ENCODE measurements around the gene RNF223. TPM values are rescaled to one million over a fixed set of nuclear protein-coding genes. Genes with fewer than 3 reads are reported as not detected.
"Not testable (repeated sequence)": the region's sequence is repeated elsewhere in the genome, so short reads cannot be mapped to it uniquely, and the experiment has no call there.

Gene RNF223
- total RNA-seq, 1 experiment from 2014 or later: 147 TPM

DNA sequence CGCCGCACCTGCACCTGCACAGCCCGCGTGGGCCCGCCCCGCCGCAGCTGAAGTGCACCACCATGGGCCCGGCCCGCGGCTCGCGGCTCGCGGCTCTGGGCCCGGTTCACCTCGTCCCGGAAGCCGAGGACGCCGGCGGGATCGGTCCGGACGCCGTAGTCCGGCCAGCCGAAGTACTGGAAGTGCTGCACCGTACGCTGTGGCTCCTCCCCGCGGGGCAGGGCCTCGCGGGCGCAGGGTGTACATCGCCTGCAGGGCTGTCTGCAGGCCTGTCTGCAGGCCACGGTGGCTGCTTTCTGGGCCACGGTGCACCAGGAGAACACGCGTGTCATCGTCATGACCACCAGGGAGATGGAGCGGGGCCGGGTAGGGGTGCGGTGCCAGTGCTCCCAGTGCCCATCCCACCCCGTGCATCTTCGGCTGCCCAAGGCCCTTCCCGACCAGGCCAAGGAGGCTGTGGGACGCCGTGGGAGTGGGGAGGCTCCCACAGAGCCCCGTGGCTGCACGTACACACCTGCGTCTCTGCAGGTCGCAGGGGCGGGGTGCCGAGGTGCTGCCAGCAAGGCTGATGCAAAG, 6.7 kb downstream of the RNF223 start:
- Histone ChIP-seq H3K27ac (ENCODE audit: low read length) (peak overlapping the region; percentile 60), H3K4me1 (ENCODE audit: insufficient read depth, low read length) (peaks cover 61% of the 10 kb centered on the region), H3K9me2 (replicated peaks; ENCODE audit: low read length) (no peaks in the 10 kb centered on the region), H4K20me1 (ENCODE audit: low read length) (peaks cover 6% of the 10 kb centered on the region), H3K4me2 (ENCODE audit: low read length) (peak overlapping the region; percentile 93), H3K4me3 (ENCODE audit: low read length) (peak overlapping the region; percentile 75), H3K9ac (ENCODE audit: low read length) (peak overlapping the region; percentile 83), H3K9me3 (ENCODE audit: low read length) (no peaks in the 10 kb centered on the region), H3K27me3 (ENCODE audit: low read length) (no peaks in the 10 kb centered on the region), H3K79me2 (ENCODE audit: low read length) (peaks cover 10% of the 10 kb centered on the region), H2AFZ (ENCODE audit: low read length) (no peak overlapping the region), H3F3A (ENCODE audit: low read length, unreplicated experiment) (peaks cover 6% of the 10 kb centered on the region), H3K36me3 (ENCODE audit: low read depth, low read length) (no peaks in the 10 kb centered on the region; the same call in 1 of the 2 replicates)
- ChIA-PET POLR2A (ENCODE audit: unreplicated experiment) (interaction anchor here (0.8 kb wide), 1 partner anchor 12 kb away, joined by 3 read pairs; no protein-coding TSS in a partner anchor), CTCF (interaction anchor here (0.6 to 1.1 kb wide), 3 partner anchors 9 to 83 kb away, joined by 3 to 6 read pairs (median 6); partner anchors contain the start of gene ISG15)
- ATAC-seq: peak; percentile 41
- DNase-seq: peak; percentile 71
- intact Hi-C loops (cut with micrococcal nuclease): loop anchor here (10.0 kb wide), 1 partner anchor 547 kb away; the partner anchor contains the start of gene MIB2
- TF ChIP-seq EZH2phosphoT487 (IDR thresholded peaks at IDR 0.05; ENCODE audit: borderline replicate concordance, low read length) (no peak), CTCF (conservative IDR thresholded peaks at IDR 0.05; ENCODE audit: low read depth, low read length) (no peak), EZH2 (IDR thresholded peaks at IDR 0.05; ENCODE audit: low read length, unreplicated experiment) (no peak)
- no TSS peak for BruUV-seq (replicated peaks)

DNA sequence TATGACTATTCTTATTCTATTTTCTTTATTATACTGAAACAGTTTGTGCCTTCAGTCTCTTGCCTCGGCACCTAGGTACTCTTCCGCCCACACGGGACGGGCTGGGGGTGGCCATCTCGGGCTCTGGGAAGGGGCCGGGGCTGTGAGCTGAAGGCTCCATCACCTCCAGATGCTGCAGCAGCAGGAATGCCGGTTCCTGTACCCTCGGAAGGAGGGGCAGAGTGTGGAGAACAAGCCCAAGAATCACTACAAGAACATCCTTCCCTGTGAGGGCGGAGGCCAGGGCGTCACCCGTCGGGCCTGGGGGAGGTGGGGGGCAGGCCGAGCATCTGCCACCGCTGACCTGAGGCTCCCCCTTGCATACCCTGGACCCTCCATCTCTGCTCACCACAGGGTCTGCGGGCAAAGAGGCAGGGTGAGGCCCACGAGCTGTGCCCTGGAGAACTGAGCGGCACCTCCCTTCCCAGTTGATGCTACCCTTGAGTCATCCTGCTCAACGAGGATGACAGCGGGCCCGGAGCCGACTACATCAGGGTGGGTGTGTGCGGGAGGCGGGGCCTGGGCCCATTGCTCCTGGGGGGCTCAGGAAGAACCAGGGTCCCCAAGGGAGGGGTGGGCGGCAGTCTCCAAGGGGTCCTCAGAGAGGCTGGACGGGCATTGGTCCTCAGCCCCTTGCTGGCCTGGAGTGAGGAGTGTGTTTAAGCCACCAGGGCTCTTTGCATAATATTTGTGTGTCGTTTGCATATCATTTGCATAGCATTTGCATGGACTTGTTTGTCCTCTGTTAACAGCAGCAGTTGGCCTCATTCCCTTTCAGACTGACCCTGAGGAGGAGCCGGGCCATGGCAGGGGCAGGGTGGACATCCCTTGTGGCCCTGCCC, 7.5 kb downstream of the RNF223 start:
- ChIA-PET POLR2A (ENCODE audit: unreplicated experiment) (no interaction called here), CTCF (no interaction called here)
- peak; percentile 10 for ATAC-seq
- Histone ChIP-seq H3F3A (ENCODE audit: low read length, unreplicated experiment) (peaks cover 6% of the 10 kb centered on the region), H3K4me2 (ENCODE audit: low read length) (peak overlapping the region; percentile 93), H3K79me2 (ENCODE audit: low read length) (peaks cover 5% of the 10 kb centered on the region), H3K9ac (ENCODE audit: low read length) (peak overlapping the region; percentile 83), H3K4me1 (ENCODE audit: insufficient read depth, low read length) (peaks cover 64% of the 10 kb centered on the region), H3K27me3 (ENCODE audit: low read length) (no peaks in the 10 kb centered on the region), H3K9me3 (ENCODE audit: low read length) (no peaks in the 10 kb centered on the region), H2AFZ (ENCODE audit: low read length) (no peak overlapping the region), H3K27ac (ENCODE audit: low read length) (peak overlapping the region; percentile 60), H3K9me2 (replicated peaks; ENCODE audit: low read length) (no peaks in the 10 kb centered on the region), H3K36me3 (ENCODE audit: low read depth, low read length) (no peaks in the 10 kb centered on the region; the same call in 1 of the 2 replicates), H4K20me1 (ENCODE audit: low read length) (peaks cover 4% of the 10 kb centered on the region; the same call in 1 of the 2 replicates), H3K4me3 (ENCODE audit: low read length) (peak overlapping the region; percentile 75)
- TF ChIP-seq CTCF (conservative IDR thresholded peaks at IDR 0.05; ENCODE audit: low read depth, low read length): no peak
- TF ChIP-seq EZH2 (IDR thresholded peaks at IDR 0.05; ENCODE audit: low read length, unreplicated experiment): no peak
- no peak for TF ChIP-seq EZH2phosphoT487 (IDR thresholded peaks at IDR 0.05; ENCODE audit: borderline replicate concordance, low read length)
- peak; percentile 70 for DNase-seq
- BruUV-seq (replicated peaks): TSS peak; percentile 1
- intact Hi-C loops (cut with micrococcal nuclease): loop anchor here (10.0 kb wide), 1 partner anchor 548 kb away; the partner anchor contains the start of gene MIB2

- H3F3A ChIP-seq (ENCODE audit: low read length, unreplicated experiment); CTCF ChIA-PET; BruUV-seq (replicated peaks); H4K20me1 ChIP-seq (ENCODE audit: low read length); POLR2A ChIA-PET (ENCODE audit: unreplicated experiment); H3K9ac ChIP-seq (ENCODE audit: low read length); H3K36me3 ChIP-seq (ENCODE audit: low read depth, low read length); H3K9me2 ChIP-seq (replicated peaks; ENCODE audit: low read length); H3K79me2 ChIP-seq (ENCODE audit: low read length); DNase-seq; H3K4me3 ChIP-seq (ENCODE audit: low read length); H3K4me2 ChIP-seq (ENCODE audit: low read length); H2AFZ ChIP-seq (ENCODE audit: low read length); H3K27me3 ChIP-seq (ENCODE audit: low read length); H3K27ac ChIP-seq (ENCODE audit: low read length); ATAC-seq; H3K9me3 ChIP-seq (ENCODE audit: low read length): not testable (repeated sequence)
- peaks cover 69% of the 10 kb centered on the region for H3K4me1 ChIP-seq (ENCODE audit: insufficient read depth, low read length)
- intact Hi-C loops (cut with micrococcal nuclease): loop anchor here (10.0 kb wide), 1 partner anchor 549 kb away; the partner anchor contains the start of gene MIB2
Measured at GRCh38 chr1:1065940-1066304, 8.2 kb downstream of the RNF223 start.
